Thyroid gland (tissue), 4 donors: ENCODE data around the gene TCOF1. TPM values are rescaled to one million over a fixed set of nuclear protein-coding genes. Genes with fewer than 3 reads are reported as not detected.

Experiments used
- DNase-seq, 2 donors: peaks; one replicate each; pipeline ENCODE4 v3.0.0-alpha.2; 2019
- H3K27ac ChIP-seq, 3 donors: fragments of 200-600 bp; sonication (generic); 1 replicate in 2 of 3; 2 replicates in 1 of 3; pipeline ENCODE4 v1.5.1; 2016 to 2019; ENCODE audit warnings: mild to moderate bottlenecking in 1 of 3, moderate library complexity in 1 of 3
- H3K27me3 ChIP-seq: fragments of 200-600 bp; sonication (generic); one replicate; pipeline ENCODE4 v1.5.1; 2019
- H3K36me3 ChIP-seq, 2 donors: fragments of 200-600 bp; sonication (generic); one replicate each; pipeline ENCODE4 v1.5.1; 2016 to 2019
- H3K4me1 ChIP-seq, 2 donors: fragments of 200-600 bp; sonication (generic); one replicate each; pipeline ENCODE4 v1.5.1; 2017 to 2019
- H3K4me3 ChIP-seq, 3 donors: fragments of 200-600 bp; sonication (generic); replicated peaks in 1 of 3; 1 replicate in 2 of 3; 2 replicates in 1 of 3; pipeline ENCODE4 v1.5.1; 2016; ENCODE audit warnings: mild to moderate bottlenecking in 1 of 3
- H3K9me3 ChIP-seq: fragments of 200-600 bp; sonication (generic); one replicate; pipeline ENCODE4 v1.5.1; 2017
- POLR2A ChIP-seq, 2 donors: fragments of 450-650 bp; IDR thresholded peaks; one replicate each; pipeline ENCODE4 v1.6.1; 2017; ENCODE audit warnings: antibody characterized with exemption in 2 of 2, mild to moderate bottlenecking in 2 of 2, moderate library complexity in 1 of 2
- WGBS, 2 donors: methylation state at CpG; one replicate each; pipeline ENCODE4 v1.1.5; 2017; 5-methylcytosine and 5-hydroxymethylcytosine counted together
- intact Hi-C: fragments of 100-400 bp; cut with DNase I; formaldehyde crosslinking; loops from one replicate; pipeline ENCODE4 v1.15.1; 2023
- total RNA-seq, 4 donors: library from RNA; depleted of rRNA; stranded (reverse); fragments of >200 nt; gene quantifications; one replicate each; pipeline ENCODE4 v1.2.3, GENCODE V29; 2016
- TF ChIP-seq, protein P1 (sequence below), 6 experiments: fragments of 200-600 bp in 3 of 6; fragments of 450-650 bp in 3 of 6; sonication (generic) in 3 of 6; IDR thresholded peaks; one replicate each; pipeline ENCODE4 v1.5.1; 2016 to 2019; ENCODE audit warnings: antibody characterized with exemption in 6 of 6, mild to moderate bottlenecking in 2 of 6, inconsistent platforms in 1 of 6, moderate library complexity in 1 of 6

The TCOF1 gene
- total RNA-seq, 4 donors from 2014 or later: 20.7 to 28.0 (median 25.3) TPM

- intact Hi-C loops: no loop called here
- Histone ChIP-seq H3K4me1 (no peaks in the 10 kb centered on the region), H3K4me3 (no peak overlapping the region), H3K9me3 (no peaks in the 10 kb centered on the region), H3K27ac (no peak overlapping the region), H3K36me3 (peaks cover 85 to 97% of the 10 kb centered on the region in 2 donors), H3K27me3 (no peaks in the 10 kb centered on the region)
- 92 to 97% methylated on average over 11 of the region's 11 CpGs for WGBS, 2 donors
- TF ChIP-seq, protein P1, sequence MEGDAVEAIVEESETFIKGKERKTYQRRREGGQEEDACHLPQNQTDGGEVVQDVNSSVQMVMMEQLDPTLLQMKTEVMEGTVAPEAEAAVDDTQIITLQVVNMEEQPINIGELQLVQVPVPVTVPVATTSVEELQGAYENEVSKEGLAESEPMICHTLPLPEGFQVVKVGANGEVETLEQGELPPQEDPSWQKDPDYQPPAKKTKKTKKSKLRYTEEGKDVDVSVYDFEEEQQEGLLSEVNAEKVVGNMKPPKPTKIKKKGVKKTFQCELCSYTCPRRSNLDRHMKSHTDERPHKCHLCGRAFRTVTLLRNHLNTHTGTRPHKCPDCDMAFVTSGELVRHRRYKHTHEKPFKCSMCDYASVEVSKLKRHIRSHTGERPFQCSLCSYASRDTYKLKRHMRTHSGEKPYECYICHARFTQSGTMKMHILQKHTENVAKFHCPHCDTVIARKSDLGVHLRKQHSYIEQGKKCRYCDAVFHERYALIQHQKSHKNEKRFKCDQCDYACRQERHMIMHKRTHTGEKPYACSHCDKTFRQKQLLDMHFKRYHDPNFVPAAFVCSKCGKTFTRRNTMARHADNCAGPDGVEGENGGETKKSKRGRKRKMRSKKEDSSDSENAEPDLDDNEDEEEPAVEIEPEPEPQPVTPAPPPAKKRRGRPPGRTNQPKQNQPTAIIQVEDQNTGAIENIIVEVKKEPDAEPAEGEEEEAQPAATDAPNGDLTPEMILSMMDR (IDR thresholded peaks at IDR 0.05): no peak
- TF ChIP-seq POLR2A (IDR thresholded peaks at IDR 0.05): no peak
- DNase-seq: no peak
Measured at GRCh38 chr5:150374651-150375050, 17.2 kb downstream of the TCOF1 start.

- Histone ChIP-seq H3K36me3 (peaks cover 85 to 100% of the 10 kb centered on the region in 2 donors), H3K9me3 (no peaks in the 10 kb centered on the region), H3K4me3 (no peak overlapping the region), H3K27ac (no peak overlapping the region), H3K27me3 (no peaks in the 10 kb centered on the region), H3K4me1 (no peaks in the 10 kb centered on the region)
- TF ChIP-seq POLR2A (IDR thresholded peaks at IDR 0.05): no peak
- TF ChIP-seq, protein P1 (IDR thresholded peaks at IDR 0.05): no peak
- no peak for DNase-seq
- 77 to 80% methylated on average over 9 of the region's 10 CpGs for WGBS, 2 donors
- intact Hi-C loops: no loop called here
Measured at GRCh38 chr5:150376799-150377771, 19.6 kb downstream of the TCOF1 start.

DNA sequence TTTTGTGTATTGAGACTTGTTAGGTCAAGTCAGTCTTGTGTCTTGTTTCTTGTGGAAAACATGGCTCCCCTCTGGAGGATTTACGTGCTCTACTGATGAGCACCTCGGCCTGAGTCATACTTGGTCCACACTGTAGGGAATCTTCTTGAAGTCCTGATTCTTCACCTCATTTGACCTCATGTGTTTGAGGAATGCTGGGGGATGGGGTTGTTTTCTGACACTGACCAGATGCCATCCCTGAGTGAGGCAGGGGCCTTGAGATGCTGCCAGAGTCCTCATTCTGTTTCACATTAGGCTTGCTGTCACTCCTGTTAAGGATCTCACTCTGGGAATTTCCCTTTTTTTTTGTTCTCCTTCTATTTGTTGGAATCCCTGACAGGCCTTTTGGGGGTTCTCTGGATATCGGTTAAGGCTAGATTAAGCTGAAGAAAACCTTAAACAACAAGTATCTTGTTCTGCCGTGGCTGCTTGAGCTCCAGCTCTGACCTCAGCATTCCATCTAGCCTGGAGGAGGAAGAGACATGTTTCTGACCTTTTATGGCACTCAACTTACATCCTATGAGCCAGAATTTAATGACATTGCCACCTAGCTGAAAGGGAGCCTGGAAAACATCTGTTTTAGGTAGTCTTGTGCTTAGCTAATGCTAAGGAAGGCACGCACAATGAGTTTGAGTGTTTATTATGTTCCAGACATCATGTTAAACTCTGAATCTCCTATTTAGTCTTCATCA lies 20.6 kb downstream of the TCOF1 start:
- Histone ChIP-seq H3K27me3 (no peaks in the 10 kb centered on the region), H3K4me1 (no peaks in the 10 kb centered on the region), H3K27ac (no peak overlapping the region), H3K9me3 (no peaks in the 10 kb centered on the region), H3K36me3 (peaks cover 85 to 100% of the 10 kb centered on the region in 2 donors), H3K4me3 (no peak overlapping the region)
- TF ChIP-seq POLR2A (IDR thresholded peaks at IDR 0.05): no peak
- TF ChIP-seq, protein P1 (IDR thresholded peaks at IDR 0.05): no peak
- no peak for DNase-seq
- intact Hi-C loops: no loop called here
- WGBS, 2 donors: 83 to 91% methylated on average over 5 of the region's 5 CpGs

DNA sequence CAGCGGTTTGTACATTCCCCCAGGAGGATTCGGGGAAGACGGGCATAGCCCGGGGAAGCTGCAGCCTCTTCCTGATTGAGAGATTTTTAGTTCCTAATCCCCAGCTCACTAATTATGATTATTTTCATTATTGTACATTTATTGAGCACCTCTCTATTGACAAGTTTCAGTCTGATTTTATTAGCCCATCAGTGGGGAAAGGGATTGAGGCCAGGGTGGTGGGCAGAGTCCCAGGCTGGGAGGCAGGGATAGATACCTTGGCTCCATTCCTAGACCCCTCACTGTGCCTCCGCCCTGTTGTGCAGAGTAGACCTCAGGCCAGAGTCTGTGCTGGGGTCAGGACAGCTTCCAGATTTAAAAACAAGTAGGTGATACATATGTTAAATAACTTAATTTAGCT lies 27.2 kb downstream of the TCOF1 start:
- peaks cover 56 to 82% of the 10 kb centered on the region in 2 donors for H3K36me3 ChIP-seq
- H3K27me3 ChIP-seq: no peaks in the 10 kb centered on the region
- no peak overlapping the region for H3K4me3 ChIP-seq
- TF ChIP-seq, protein P1 (IDR thresholded peaks at IDR 0.05): no peak
- TF ChIP-seq POLR2A (IDR thresholded peaks at IDR 0.05): no peak
- DNase-seq: no peak
- intact Hi-C loops: no loop called here
- 93 to 94% methylated on average over 5 of the region's 5 CpGs for whole genome bisulfite sequencing, 2 donors
- H3K4me1 ChIP-seq: no peaks in the 10 kb centered on the region
- no peaks in the 10 kb centered on the region for H3K9me3 ChIP-seq
- H3K27ac ChIP-seq: no peak overlapping the region
